Stimulated activated CD8-positive, alpha-beta memory T cell treated with anti-CD3 and anti-CD28 coated beads, Interleukin-4, amount 100 ng/mL, for 4 hours (primary cell): ENCODE results near the gene NELFB.

ENCODE experiments used
- DNase-seq, 2 donors: peaks; one replicate each; pipeline ENCODE4 v3.0.0-alpha.2; 2020; ENCODE audit warnings: low read depth in 2 of 2, low spot score in 1 of 2

NELFB gene

GRCh38 chr9:137280474-137281344 is 25.6 kb downstream of the NELFB start:
- DNase-seq, result no peak

DNA sequence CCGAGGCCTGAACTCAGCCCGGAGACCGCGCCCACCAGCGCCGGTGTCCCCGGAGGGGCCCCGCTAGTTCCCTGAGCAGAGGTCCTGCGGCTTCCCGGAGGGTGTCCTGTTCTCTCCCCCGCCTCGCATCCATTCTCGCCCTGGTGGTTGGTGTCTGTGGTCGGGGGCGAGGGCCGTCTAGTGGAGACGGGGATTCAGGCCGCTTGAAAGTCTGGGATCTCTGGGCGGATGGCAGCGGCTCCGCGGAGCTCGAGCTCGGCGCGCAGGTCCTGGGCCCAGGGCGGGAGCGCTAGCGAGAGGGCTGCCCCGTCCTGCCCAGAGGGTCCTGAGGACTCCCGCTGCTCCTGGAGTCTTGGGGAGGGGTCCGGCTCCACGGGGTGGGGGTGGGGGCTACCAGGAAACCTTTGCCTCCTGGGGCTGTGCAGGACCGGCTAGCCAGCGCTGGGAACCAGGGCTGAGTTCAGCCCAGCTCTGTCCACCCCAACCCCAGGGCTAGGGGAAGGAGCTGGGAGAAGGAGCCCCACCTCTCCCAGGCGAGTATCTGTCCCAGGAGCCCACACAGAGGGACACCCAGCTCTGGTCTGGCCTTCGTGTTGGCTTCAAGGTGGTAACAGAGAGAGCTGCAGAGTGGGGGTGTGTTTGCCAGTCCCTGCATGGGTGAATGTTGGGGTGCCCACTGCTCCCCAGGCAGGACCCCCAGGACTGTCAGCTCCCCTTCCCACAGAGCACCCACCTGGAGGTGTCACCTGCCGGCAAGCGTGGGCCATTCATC is 26.4 kb downstream of the NELFB start:
- no peak for DNase-seq

DNA sequence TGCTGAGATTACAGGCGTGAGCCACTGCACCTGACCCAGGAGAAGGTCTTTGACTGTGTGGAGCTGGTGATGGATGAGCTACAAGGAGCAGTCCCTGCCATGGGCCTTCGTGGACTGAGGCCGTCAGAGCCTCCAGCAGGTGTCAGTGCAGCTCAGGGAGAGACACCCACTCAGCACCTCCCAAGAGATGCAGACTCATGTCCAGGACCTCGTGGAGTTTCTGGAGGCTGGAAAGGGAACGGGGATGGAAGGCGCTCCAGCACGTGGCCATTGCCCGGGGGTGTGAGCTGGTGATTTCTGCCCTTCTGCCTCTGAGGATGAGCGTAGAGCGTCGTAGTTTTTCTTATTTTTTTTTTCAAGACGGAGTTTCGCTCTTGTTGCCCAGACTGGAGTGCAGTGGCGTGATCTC is 31.9 kb downstream of the NELFB start:
- DNase-seq, result no peak

DNA sequence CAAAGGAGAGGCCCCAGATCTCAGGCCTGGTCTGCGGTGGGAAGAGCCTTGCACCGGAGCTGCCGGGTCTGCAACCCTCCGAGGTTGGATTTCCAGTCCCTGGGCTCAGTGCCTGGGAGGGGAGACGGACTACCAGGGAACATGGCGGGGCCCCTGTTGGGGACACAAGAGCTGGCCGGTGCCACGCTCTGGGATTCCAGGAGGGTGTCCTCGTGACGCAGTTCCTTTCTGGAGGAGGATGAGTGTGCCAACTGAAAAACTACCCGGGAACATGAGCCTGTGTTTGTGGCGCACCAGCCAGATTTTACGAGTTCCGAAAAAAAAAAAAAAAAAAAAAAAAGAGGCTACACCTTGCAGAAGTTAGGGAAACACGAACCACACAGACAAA is 38.0 kb downstream of the NELFB start:
- no peak for DNase-seq

DNA sequence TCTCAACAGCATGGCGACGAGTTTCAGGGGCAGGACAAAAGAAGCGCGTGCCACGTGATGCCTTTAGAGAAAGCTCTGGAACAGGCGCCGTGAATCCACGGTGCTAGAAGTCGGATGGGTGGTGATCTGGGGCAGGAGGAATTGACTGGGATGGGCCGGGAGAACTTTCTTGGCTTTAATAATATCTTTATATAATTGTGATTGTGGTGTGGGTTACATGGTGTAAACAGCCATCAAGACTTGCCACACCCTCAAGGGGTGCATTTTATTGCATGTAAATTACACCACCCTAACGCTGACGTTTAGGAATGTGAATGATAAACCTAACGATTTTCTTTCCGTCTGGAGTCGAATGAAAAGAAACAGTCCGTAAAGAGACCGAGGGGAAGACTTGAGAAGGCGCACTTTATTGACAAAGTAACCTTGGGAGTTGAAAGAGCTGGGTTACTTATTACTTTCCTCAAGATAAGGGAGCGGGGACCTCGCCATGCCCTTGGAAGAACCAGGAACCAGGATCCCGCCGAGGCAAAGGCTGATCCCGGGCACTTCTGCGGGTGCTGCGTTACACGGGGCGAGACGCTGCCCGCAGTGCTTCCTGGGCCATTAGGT is 38.5 kb downstream of the NELFB start:
- DNase-seq, result no peak

DNA sequence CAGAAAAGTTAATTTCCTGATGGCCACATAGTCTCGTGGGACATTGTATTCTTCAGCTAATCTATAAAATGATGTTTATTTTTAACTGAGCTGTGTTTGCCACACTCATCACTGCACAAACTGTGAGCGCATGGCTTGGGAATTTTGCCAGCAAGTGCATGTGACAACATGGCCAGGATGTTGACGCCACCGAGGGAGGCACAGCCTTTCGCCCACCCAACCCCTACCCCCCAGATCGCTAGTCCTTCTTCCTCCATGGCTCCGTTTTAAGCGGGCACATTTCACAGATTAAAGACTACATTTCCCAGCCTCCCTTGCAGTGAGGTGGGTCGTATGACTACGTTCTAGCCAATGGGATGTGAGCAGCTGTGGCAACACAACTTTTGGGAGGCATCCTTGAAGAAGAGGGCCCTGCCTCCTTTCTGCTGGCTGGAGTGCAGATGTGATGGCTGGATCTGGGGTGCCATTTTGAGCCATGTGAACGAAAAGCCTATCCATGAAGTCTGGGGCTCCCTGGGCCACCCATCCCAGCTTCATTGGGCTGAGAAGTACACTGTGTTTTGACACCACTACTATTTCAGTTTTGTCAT is 39.1 kb downstream of the NELFB start:
- no peak for DNase-seq

DNA sequence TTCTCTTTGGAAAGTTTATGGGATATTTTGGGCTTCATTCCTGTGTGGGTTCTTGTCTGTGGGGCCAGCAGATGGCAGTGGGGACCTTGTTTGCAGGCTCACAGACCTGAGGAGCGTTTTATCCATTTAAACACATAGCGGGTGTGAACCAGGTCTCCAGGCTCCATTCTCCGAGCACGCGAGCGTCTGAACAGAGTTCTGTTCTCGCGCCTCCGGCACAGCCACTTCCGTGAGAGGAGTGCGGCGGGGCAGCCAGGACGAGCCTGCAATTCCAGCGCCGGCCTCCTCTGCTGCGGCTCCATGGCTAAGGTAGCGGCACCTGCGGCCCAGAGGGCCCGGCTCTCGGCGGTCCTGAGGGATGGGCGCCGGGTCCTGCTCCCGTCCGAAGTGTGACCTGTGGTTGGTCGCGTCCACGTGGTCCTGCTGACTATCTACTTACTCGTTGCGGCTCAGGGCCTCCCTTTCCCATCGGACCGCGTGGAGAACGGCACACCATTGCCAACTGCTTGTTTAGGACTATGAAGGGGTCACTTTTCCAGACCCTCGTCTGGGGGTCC is 39.6 kb downstream of the NELFB start:
- DNase-seq, result no peak

GRCh38 chr9:137295238-137295811 is 40.2 kb downstream of the NELFB start:
- no peak for DNase-seq

DNA sequence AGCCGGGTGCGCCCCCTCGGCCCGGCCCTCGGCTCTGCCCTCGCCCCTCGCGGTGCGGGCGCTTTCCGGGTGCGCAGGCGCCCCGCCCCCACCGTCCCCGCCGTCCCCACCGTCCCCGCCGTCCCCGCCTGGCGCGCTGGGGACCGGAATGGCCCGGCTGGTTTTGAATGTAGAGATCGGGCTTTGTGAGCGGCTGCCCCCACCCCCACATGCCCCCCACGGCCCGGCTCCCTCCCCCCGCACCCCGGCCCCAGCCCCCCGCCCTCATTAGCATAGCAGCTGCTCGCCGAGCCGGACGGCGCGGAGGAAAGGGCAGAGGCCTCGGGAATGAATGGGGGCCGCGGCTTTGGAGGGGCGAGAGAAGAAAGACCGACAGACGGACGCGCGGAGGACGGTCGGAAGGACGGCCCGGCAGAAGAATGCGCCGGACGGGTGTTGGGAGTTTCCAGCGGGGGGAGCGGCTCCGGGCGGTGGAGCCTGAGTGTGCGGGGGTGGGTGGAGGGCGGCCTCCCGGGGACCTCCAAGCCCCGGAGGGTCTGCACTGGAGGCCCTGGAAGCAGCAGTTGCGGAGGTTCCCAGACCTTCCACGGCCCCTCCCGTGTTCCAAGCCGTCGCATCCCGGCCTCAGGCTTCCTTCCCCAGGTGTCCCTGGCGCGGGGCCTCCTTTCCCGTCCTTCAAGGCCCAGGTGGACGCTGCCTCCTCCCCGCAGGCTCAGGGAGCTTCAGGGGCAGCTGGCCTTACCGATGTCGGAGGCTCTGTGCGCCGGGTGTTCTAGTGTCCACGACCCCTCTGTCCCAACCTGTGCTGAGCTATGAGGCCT is 40.9 kb downstream of the NELFB start:
- no peak for DNase-seq

DNA sequence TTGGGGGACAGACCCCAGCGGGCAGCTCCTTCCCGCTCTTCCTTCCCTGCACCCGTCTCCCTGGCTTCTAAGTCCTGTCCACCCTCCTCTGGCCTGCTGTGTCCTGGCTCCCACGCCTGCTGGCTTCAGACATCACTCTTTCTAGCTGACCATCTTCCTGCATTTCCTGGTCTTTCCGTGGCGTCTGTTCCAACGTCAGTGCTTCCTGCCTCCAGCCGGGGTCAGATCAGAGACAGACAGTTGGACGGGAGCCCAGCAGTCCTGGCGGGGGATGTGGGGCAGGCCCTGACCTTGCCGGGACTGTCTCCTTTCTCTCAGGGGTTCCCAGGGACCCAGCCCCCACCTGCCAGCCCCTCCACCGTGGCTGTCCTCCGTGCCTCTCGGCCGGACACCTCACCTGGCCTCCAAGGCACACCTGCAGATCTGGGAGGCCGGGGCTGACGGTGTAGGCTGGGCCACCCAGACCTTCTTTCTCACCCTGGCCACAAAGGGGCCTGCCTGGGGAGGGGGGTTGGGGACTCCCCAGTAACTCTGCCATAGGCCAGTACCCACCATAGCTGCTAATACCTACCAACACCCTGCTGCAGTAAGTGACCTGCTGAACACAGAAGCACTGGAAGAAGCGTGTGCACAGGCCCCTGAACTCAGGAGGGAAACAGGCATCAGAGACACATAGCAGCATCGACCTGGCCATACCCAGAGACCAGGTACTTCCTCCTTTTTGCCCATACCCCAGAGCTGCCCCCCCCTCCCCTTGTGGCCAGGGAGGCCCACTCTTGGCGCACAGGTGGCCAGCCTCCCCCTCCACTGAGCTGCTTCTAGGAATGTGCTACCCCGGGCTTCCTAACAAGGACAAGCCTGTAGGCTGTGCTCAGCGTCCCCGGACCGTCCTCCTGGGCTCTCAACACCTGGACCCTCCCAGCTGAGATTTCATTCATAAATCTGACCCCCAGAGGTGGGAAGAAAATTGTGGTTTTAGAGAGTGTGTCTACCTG is 41.8 kb downstream of the NELFB start:
- DNase-seq, result no peak

- no peak for DNase-seq
These were observed 42.8 kb downstream of the NELFB start for GRCh38 chr9:137297966-137298365.

- no peak for DNase-seq
These were observed 43.5 kb downstream of the NELFB start for GRCh38 chr9:137298401-137299202.

DNA sequence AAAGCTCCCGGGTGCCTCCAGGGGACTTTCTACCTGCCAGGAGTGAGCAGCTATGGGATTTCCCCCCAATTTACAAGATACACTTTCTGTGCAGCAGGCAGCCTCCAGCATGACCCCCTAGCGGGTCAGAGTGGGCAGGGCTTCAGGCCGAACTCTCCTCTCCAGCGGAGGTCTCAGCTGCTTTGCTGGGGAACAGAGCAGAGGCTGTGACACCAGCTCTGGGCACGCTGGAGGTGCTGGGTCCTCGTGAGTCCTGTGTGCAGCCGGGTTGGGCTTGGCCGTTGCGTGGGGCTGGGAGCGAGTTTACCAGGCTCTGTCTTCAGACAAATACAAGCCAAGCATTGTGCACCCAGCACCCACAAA is 44.1 kb downstream of the NELFB start:
- DNase-seq, result no peak

- no peak for DNase-seq
These were observed 44.8 kb downstream of the NELFB start for GRCh38 chr9:137299938-137300337.

DNA sequence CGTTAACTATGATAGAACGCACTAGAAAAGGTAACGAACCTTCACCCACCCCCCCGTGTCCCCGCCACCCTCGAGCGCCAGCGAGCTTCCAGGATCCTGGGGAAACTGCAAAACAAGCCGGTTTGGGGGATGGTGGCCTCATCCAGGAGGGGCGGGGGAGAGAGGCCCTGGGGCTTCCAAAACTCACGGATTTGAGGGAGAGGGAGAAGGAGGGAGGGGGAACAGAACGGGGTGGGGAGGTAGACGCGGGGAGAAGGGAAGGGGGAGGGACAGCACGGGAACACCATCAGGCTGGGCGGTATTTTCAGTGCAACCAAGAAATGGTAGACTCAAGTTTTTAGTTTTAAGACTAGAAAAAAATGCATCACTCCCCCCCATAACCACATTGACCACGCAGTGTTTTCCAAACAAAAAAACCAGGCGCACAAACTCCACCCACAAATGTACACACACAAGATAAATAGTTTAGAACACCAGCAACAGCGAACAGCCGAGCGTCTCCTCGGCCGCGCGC is 45.5 kb downstream of the NELFB start:
- no peak for DNase-seq

DNA sequence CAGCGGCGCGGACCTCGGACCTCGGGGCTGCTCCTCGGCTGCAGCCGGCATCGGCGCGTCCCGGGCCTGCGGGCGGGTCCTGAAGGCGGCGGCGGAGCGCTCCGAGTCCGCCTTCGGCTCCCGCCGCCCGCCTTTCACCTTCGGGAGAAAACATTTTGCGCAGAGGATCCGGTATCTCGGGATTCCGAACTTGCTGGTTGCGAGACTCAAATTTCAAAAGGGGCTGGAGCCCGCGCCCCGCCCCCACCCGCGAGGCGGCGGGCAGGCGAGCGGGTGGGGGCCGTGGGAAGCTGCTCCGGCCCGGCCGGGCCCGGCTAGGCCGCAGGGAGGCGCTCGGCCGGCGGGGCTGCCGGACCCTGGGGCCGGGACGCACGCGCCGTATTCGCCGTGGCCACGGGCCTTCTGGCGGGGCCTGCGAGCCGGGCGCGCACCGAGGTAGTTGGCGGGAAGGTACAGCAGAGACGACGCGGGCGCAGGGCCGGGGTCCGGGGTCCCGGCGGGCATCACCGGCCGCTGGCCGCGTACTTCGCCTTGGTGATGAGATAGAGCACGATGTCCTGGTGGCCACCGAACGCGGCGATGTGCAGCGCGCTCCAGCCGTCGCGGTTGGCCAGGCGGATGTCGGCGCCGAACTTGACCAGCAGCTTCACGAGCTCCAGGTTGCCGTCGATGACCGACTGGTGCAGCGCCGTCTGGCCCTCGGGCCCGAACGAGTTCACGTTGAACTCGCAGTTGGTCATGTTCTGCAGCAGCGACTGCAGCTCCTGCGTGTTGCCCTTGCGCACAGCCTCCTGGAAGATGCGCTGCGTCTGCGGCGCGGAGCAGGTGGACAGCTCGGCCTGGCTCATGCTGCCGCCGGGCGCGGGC is 46.2 kb downstream of the NELFB start:
- DNase-seq, result no peak

- DNase-seq, result peak; percentile 82
These were observed 47.0 kb downstream of the NELFB start, which contains the start of gene NRARP for GRCh38 chr9:137302118-137302448. Gene NRARP, minus strand, starts transcription at chr9:137302271. Its CDS starts 343 bp downstream, at chr9:137301928.
